BLaER1 (cell line): Measurements from ENCODE around the gene EIF3K.

Experiments
- H3K27ac ChIP-seq: shearing (Covaris generic); formaldehyde crosslinking; 2 replicates; pipeline ENCODE4 v1.8.1; 2022
- H3K27me3 ChIP-seq: shearing (Covaris generic); formaldehyde crosslinking; 2 replicates; pipeline ENCODE4 v1.8.1; 2022
- H3K36me3 ChIP-seq: shearing (Covaris generic); formaldehyde crosslinking; 2 replicates; pipeline ENCODE4 v1.8.1; 2022
- H3K4me1 ChIP-seq: shearing (Covaris generic); formaldehyde crosslinking; 2 replicates; pipeline ENCODE4 v1.8.1; 2022
- H3K4me2 ChIP-seq: shearing (Covaris generic); formaldehyde crosslinking; 2 replicates; pipeline ENCODE4 v1.8.1; 2022
- H3K4me3 ChIP-seq: shearing (Covaris generic); formaldehyde crosslinking; 2 replicates; pipeline ENCODE4 v1.8.1; 2022
- H3K9ac ChIP-seq: shearing (Covaris generic); formaldehyde crosslinking; 2 replicates; pipeline ENCODE4 v1.8.1; 2022
- H3K9me3 ChIP-seq: shearing (Covaris generic); formaldehyde crosslinking; 2 replicates; pipeline ENCODE4 v1.8.1; 2022
- H4K20me1 ChIP-seq: shearing (Covaris generic); formaldehyde crosslinking; 2 replicates; pipeline ENCODE4 v1.8.1; 2022
- Cebpa-rat ChIP-seq: shearing (Covaris generic); IDR thresholded peaks from 2 replicates; pipeline ENCODE4 v1.8.1; 2022

The EIF3K gene

GRCh38 chr19:38665219-38665931, 46.4 kb downstream of the EIF3K start:
- H3K4me3 ChIP-seq, result peak overlapping the region; percentile 47
- peaks cover 87% of the 10 kb centered on the region for H3K4me1 ChIP-seq
- peaks cover 57% of the 10 kb centered on the region for H4K20me1 ChIP-seq
- H3K9ac ChIP-seq, result peak overlapping the region; percentile 68
- H3K9me3 ChIP-seq, result no peaks in the 10 kb centered on the region
- no peak for TF ChIP-seq Cebpa-rat
- H3K36me3 ChIP-seq, result peaks cover 21% of the 10 kb centered on the region
- H3K27me3 ChIP-seq, result no peaks in the 10 kb centered on the region
- peak overlapping the region; percentile 81 for H3K4me2 ChIP-seq
- H3K27ac ChIP-seq, result peak overlapping the region; percentile 81

GRCh38 chr19:38665950-38666662, 47.1 kb downstream of the EIF3K start:
- H3K9me3 ChIP-seq, result no peaks in the 10 kb centered on the region
- peaks cover 15% of the 10 kb centered on the region for H3K36me3 ChIP-seq
- H4K20me1 ChIP-seq, result peaks cover 49% of the 10 kb centered on the region
- peak overlapping the region; percentile 68 for H3K9ac ChIP-seq
- H3K4me2 ChIP-seq, result peak overlapping the region; percentile 81
- peak overlapping the region; percentile 81 for H3K27ac ChIP-seq
- H3K27me3 ChIP-seq, result no peaks in the 10 kb centered on the region
- no peak for TF ChIP-seq Cebpa-rat
- H3K4me3 ChIP-seq, result 0 out of 2 replicates have a peak overlapping the region, but pooled peaks have one; percentile 47
- H3K4me1 ChIP-seq, result peaks cover 95% of the 10 kb centered on the region

- peaks cover 42% of the 10 kb centered on the region for H4K20me1 ChIP-seq
- no peak for TF ChIP-seq Cebpa-rat
- H3K27ac ChIP-seq, result peak overlapping the region; percentile 81
- H3K9ac ChIP-seq, result peak overlapping the region; percentile 68
- no peaks in the 10 kb centered on the region for H3K9me3 ChIP-seq
- H3K4me1 ChIP-seq, result peaks cover 100% of the 10 kb centered on the region
- peak overlapping the region; percentile 81 for H3K4me2 ChIP-seq
- peaks cover 14% of the 10 kb centered on the region for H3K36me3 ChIP-seq
- H3K27me3 ChIP-seq, result no peaks in the 10 kb centered on the region
- no peak overlapping the region for H3K4me3 ChIP-seq
Observed at GRCh38 chr19:38666663-38667511, 47.9 kb downstream of the EIF3K start.

DNA sequence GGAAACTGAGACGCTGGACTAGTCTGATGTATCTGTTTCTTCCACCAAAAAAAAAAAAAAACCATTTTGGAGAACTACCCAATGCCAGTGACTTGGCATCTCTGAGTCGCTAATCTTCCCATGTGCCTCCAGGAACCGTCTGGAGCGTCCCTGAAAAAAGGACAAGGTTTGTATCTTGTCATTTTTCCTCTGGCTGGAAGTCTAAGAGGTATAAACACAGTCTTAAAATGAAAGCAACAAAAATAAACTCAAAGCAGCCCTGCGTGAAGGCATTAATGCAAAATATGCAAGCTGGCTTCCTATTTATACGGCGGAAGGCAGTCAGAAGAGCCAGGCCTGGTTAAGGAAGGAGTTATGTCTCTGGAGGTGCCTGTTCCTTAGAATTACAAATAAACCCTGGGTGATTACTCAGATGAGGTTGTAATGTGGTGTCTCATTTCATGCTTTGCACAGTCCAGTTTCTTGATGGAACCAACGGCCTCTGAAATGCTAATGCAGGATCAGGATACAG, 48.7 kb downstream of the EIF3K start:
- peaks cover 97% of the 10 kb centered on the region for H3K4me1 ChIP-seq
- no peaks in the 10 kb centered on the region for H3K9me3 ChIP-seq
- H3K36me3 ChIP-seq, result peaks cover 14% of the 10 kb centered on the region
- peak overlapping the region; percentile 81 for H3K27ac ChIP-seq
- no peak overlapping the region for H3K4me3 ChIP-seq
- H3K9ac ChIP-seq, result peak overlapping the region; percentile 68
- no peak for TF ChIP-seq Cebpa-rat
- no peaks in the 10 kb centered on the region for H3K27me3 ChIP-seq
- H3K4me2 ChIP-seq, result peak overlapping the region; percentile 81
- H4K20me1 ChIP-seq, result peaks cover 33% of the 10 kb centered on the region

DNA sequence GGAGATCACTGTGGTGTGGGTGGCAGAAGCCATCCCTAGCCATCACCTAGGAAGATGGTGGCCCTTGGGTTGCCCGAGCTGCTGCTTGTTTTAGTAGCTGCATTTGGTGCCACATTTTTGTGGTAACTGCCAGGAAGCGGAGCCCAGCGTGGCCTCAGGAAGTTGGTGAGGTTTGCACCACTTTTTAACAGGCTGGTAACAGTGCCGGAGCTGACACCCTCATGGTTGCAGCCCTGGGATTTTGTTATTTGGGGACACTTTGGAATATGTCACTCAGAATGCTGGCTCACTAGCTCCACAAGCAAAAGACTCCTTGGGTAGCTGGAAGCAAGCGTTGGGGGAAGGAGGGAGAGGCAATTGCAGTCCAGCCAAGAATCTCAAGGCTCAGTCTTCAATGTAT, 50.6 kb downstream of the EIF3K start:
- peak overlapping the region; percentile 55; the same call in 1 of the 2 replicates for H3K9ac ChIP-seq

GRCh38 chr19:38670921-38671398, 52.0 kb downstream of the EIF3K start:
- Histone ChIP-seq H3K4me1 (peaks cover 85% of the 10 kb centered on the region), H4K20me1 (peaks cover 24% of the 10 kb centered on the region), H3K9me3 (no peaks in the 10 kb centered on the region), H3K27me3 (no peaks in the 10 kb centered on the region), H3K4me3 (no peak overlapping the region), H3K4me2 (peak overlapping the region; percentile 81), H3K9ac (peak overlapping the region; percentile 10; the same call in 1 of the 2 replicates), H3K36me3 (peaks cover 3% of the 10 kb centered on the region), H3K27ac (peak overlapping the region; percentile 81; the same call in 1 of the 2 replicates)
- TF ChIP-seq Cebpa-rat, result no peak

More for the DNA sequence above, 50.6 kb downstream of the EIF3K start:
- Histone ChIP-seq H3K27ac (peak overlapping the region; percentile 81), H3K4me2 (peak overlapping the region; percentile 81), H3K27me3 (no peaks in the 10 kb centered on the region), H3K4me1 (peaks cover 85% of the 10 kb centered on the region), H4K20me1 (peaks cover 22% of the 10 kb centered on the region), H3K36me3 (peaks cover 3% of the 10 kb centered on the region), H3K9me3 (no peaks in the 10 kb centered on the region), H3K4me3 (peak overlapping the region; percentile 44)
- no peak for TF ChIP-seq Cebpa-rat

DNA sequence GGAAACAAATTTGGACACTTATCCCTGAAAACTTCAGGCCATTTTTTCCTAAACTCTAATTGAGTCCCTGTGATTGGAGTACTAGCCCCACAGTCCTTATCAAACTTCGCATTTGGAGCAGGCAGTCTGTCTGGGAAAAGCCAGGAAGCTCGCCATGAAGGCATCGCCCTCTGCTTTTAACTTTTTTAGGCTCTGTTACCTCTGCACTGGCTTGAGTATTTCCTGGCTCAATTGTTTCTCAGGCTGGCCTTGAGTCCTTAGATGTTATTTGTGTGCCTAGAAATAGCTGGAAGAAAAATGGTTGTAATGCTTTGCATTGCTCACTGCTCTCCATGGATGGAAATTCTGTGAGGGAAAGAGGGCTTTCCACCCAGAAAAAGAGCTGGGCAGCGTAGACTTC, 52.7 kb downstream of the EIF3K start:
- Histone ChIP-seq H3K36me3 (peaks cover 5% of the 10 kb centered on the region), H3K4me1 (peaks cover 85% of the 10 kb centered on the region), H3K27me3 (no peaks in the 10 kb centered on the region), H3K27ac (no peak overlapping the region), H3K4me2 (peak overlapping the region; percentile 81), H3K9me3 (no peaks in the 10 kb centered on the region), H3K4me3 (no peak overlapping the region), H3K9ac (0 out of 2 replicates have a peak overlapping the region, but pooled peaks have one; percentile 10), H4K20me1 (peaks cover 28% of the 10 kb centered on the region)
- TF ChIP-seq Cebpa-rat, result no peak

DNA sequence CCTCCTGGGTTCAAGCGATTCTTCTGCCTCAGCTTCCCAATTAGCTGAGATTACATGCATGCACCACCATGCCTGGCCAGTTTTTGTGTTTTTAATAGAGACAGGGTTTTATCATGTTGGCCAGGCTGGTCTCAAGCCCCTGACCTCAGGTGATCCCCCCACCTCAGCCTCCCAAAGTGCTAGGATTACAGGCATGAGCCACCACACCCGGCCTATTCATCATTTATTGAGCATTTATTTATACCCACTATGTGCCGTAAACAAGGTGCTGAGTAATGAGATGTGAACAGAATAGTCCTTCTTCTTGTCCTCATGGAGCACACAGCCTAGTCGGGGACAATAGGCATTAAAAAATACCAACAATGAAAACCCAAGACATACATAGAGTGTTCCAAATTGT, 54.0 kb downstream of the EIF3K start:
- Histone ChIP-seq H3K4me1 (peaks cover 85% of the 10 kb centered on the region), H4K20me1 (peaks cover 42% of the 10 kb centered on the region), H3K9me3 (no peaks in the 10 kb centered on the region), H3K9ac (no peak overlapping the region), H3K36me3 (peaks cover 19% of the 10 kb centered on the region), H3K4me2 (no peak overlapping the region), H3K4me3 (no peak overlapping the region), H3K27me3 (no peaks in the 10 kb centered on the region), H3K27ac (no peak overlapping the region)
- TF ChIP-seq Cebpa-rat, result no peak
